ENCODE data around the gene SCN4A. TPM values are rescaled to one million over a fixed set of nuclear protein-coding genes. Genes with fewer than 3 reads are reported as not detected.
A peak's percentile ranks its signal among the peaks of the same experiment; 100 is the strongest.

SCN4A gene
- total RNA-seq, 1 donor from 2014 or later = 0.10 TPM

DNA sequence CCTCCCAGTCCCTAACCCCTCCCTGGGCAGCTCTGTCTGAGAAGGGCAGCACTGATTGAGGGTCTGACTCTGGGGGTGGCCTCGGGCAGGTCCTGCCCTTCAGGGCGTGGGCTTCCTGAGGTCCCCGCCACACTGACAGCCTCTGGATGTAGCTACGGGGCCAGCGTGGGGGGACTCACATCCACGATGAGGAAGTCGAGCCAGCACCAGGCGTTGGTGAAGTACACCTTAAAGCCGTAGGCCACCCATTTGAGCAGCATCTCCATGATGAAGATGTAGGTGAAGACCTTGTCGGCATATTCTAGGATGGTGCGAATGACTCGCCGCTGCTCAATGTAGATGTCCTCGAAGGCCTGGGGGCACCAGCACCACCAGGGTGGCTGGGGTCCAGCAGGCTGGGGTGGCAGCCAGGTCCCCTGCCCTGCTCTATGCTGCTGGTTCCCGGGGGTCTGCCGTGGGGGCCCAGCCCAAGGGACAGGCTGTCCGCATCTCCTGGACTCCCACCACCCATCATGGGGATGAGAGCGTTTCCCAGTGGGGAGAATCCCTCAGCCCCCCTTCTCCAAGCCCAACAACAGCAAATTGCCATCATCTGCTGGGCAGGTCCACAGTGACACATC is 24.9 kb downstream of the SCN4A start:
- Mint-ChIP-seq H3K27ac (no peak overlapping the region), H3K27me3 (peaks cover 8% of the 10 kb centered on the region), H3K9me3 (ENCODE audit: low read depth) (no peaks in the 10 kb centered on the region), H3K4me1 (ENCODE audit: low read depth) (no peaks in the 10 kb centered on the region), H3K4me3 (ENCODE audit: low read depth) (no peak overlapping the region), H3K36me3 (ENCODE audit: insufficient read depth) (no peaks in the 10 kb centered on the region)
- TF ChIP-seq CTCF (IDR thresholded peaks at IDR 0.05; ENCODE audit: unreplicated experiment) = no peak
- no peak for DNase-seq (ENCODE audit: low spot score, unreplicated experiment)

DNA sequence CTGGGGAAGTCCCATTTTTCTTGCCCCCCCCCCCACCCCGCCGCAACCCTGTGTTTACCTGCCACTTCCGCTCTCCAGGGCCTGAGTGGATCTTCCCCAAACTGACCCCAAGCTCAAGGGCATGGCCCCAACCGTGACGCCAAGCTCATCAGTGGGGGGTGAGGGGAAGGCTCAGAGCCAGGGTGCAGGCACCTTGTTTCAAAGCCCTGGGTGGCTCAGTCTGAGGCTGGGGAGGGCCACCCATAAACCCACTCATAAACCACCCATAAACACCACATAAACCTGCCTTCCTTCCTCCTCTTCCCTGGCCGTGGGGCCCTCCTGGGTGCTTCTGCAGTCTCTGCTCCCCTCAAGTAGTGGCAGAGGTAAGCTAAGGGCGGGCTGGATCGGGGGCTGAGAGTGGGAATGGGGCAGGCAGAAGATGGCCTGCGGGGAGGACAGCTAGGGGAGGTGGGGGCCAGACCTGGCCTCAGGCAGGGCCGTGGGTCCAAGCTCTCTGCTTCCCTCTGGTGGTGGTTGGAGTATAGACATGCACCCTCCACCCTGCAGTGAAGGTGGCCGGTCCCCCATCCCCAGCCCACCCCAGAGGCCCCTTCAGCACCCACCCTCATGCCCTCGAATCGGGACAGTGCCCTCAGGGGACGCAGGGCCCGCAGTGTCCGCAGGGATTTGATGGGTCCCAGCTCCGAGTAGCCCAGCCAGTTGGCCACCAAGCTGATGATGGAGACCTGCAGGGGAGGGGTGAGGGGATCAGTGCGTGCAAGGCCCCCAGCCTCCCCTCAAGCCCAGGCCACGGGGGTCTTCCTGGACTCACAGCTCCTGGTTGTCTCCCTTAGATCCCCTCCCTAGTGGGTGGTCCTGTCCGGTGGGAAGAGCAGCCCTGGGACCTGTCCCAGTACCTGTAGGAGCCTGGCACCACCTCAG is 26.0 kb downstream of the SCN4A start:
- Mint-ChIP-seq H3K27ac (no peak overlapping the region), H3K36me3 (ENCODE audit: insufficient read depth) (no peaks in the 10 kb centered on the region), H3K27me3 (peaks cover 3% of the 10 kb centered on the region), H3K9me3 (ENCODE audit: low read depth) (no peaks in the 10 kb centered on the region), H3K4me1 (ENCODE audit: low read depth) (no peaks in the 10 kb centered on the region), H3K4me3 (ENCODE audit: low read depth) (no peak overlapping the region)
- DNase-seq (ENCODE audit: low spot score, unreplicated experiment) = peak; percentile 43
- peak; percentile 84 for TF ChIP-seq CTCF (IDR thresholded peaks at IDR 0.05; ENCODE audit: unreplicated experiment)

DNA sequence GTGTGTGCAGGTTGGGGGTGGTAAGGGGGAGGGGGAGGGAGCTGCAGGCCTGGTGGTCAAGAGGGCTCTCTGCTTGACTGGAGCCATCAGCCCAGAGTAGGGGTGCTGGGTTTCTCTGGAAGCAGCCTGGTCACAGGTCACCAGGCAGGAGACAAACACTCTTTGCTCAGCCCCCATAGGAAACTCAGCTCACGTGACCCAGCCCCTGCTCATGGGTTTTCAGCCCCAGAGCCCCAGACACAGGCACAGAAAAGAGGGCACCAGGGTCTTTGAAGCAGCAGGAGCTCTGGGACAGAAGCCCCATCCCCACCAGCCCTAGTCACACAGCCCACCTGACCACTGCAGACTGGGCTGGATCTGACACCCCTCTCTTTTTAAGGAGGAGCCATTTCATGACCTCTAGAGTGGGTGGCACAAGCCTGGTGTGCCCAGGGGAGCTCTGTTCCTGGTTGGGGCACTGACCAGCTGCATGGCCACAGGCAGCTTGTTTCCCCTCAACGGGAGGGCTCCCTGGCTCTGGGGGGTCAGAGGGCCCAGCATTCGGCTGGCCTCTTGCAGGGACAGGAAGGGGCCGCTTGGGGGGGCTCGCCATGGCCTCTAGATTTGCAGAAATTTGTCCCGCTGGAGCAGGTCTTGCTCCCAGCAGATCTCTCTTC is 26.8 kb downstream of the SCN4A start:
- Mint-ChIP-seq H3K27ac (no peak overlapping the region), H3K27me3 (peaks cover under 1% of the 10 kb centered on the region), H3K4me1 (ENCODE audit: low read depth) (no peaks in the 10 kb centered on the region), H3K9me3 (ENCODE audit: low read depth) (no peaks in the 10 kb centered on the region), H3K36me3 (ENCODE audit: insufficient read depth) (no peaks in the 10 kb centered on the region), H3K4me3 (ENCODE audit: low read depth) (no peak overlapping the region)
- DNase-seq (ENCODE audit: low spot score, unreplicated experiment) = no peak
- TF ChIP-seq CTCF (IDR thresholded peaks at IDR 0.05; ENCODE audit: unreplicated experiment) = no peak

DNA sequence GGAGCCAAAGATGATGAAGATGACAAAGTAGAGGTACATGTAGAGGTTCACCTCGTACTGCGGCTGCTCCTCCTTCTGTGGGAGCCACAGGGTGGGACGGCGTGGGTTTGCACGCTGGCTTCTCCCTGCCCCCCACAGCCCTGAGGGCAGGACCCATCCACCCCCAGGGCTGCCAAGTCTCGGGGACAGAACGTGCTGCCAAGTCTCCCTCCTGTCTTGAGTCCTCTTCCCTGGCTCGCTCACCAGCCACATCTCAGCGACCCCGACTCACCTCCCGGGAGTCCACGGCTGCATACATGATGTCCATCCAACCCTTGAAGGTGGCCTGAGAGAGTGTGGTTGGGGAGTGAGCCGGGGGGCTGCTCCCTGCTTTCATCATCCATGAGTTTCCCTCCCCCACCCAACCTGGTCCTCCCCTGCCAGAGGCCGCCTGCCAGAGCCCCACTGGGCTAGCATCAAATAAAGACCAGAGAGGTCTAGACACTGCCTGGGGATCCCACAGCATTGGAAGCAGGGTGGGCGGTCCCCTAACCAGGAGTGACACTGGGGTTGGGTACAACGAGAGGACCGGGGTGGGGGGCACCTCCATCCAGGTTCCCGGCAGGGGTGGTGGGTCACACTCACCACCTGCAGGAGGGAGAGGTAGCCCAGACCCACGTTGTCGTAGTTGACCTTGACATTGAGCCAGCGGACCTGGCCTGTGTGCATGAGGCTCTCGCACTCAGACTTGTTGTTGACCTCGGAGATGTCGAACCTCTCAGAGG is 27.8 kb downstream of the SCN4A start:
- Mint-ChIP-seq H3K9me3 (ENCODE audit: low read depth) (no peaks in the 10 kb centered on the region), H3K27me3 (no peaks in the 10 kb centered on the region), H3K4me3 (ENCODE audit: low read depth) (no peak overlapping the region), H3K4me1 (ENCODE audit: low read depth) (no peaks in the 10 kb centered on the region), H3K36me3 (ENCODE audit: insufficient read depth) (no peaks in the 10 kb centered on the region), H3K27ac (no peak overlapping the region)
- no peak for DNase-seq (ENCODE audit: low spot score, unreplicated experiment)
- TF ChIP-seq CTCF (IDR thresholded peaks at IDR 0.05; ENCODE audit: unreplicated experiment) = no peak

DNA sequence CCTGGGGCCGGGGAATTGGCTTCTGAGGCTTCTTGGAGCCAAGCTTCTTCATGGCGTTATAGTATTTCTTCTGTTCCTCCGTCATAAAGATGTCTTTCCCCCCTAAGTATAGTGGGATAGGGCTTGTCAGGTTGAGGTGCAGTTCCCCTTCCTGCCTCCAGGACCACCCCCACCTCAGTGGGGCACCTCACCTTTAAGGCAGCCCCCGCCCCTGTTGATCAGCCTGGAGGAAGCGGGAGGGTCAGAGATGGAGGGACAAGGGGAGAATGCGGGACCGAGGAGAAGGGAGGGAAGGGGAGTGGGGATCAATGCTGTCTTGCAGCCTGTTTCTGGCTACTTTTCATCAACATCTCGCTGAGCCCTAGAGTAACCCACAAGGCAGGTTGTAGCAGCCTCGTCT is 29.0 kb downstream of the SCN4A start:
- Mint-ChIP-seq H3K27ac (no peak overlapping the region), H3K9me3 (ENCODE audit: low read depth) (no peaks in the 10 kb centered on the region), H3K4me1 (ENCODE audit: low read depth) (no peaks in the 10 kb centered on the region), H3K4me3 (ENCODE audit: low read depth) (no peak overlapping the region), H3K27me3 (no peaks in the 10 kb centered on the region), H3K36me3 (ENCODE audit: insufficient read depth) (no peaks in the 10 kb centered on the region)
- peak; percentile 32 for TF ChIP-seq CTCF (IDR thresholded peaks at IDR 0.05; ENCODE audit: unreplicated experiment)
- DNase-seq (ENCODE audit: low spot score, unreplicated experiment) = no peak
